PC-9 (cell line): Measurements from ENCODE around the gene ZNF469.

Source experiments
- EZH2 ChIP-seq: fragments of 200-600 bp; sonication (generic); IDR thresholded peaks from 2 replicates; pipeline ENCODE4 v1.8.0; 2017; ENCODE audit warnings: antibody characterized with exemption, low read depth
- TF ChIP-seq, protein P1 (sequence below): fragments of 200-600 bp; sonication (generic); conservative IDR thresholded peaks from 2 replicates; pipeline ENCODE4 v1.6.1; 2017; ENCODE audit warnings: mixed run types, antibody characterized with exemption, mild to moderate bottlenecking, moderate library complexity

DNA sequence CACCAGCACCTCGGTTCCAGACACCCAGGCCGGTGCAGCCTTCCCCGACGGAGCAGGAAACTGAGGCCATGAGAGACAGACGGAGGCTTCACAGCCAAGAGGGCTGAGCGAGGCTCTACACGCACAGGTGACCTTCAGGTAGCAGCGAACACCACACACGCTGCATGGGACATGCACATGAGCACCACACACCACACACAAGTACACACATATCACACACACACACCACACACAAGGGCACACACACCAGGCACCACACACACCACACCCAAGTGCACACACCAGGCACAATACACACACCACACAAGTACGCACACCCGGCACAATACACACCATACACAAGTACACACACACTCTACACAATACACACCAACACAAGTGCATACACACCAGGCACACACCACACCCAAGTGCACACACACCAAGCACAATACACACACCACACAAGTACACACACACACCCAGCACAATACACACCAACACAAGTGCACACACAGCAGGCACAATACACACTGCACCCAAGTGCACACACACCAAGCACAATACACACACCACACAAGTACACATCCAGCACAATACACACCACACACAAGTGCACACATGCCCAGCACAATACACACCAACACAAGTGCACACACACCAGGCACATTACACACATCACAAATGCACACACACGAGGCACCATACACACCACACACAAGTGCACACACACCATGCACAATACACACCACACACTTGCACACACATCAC lies 33.4 kb upstream of the ZNF469 start:
- no peak for TF ChIP-seq EZH2
- TF ChIP-seq, protein P1, sequence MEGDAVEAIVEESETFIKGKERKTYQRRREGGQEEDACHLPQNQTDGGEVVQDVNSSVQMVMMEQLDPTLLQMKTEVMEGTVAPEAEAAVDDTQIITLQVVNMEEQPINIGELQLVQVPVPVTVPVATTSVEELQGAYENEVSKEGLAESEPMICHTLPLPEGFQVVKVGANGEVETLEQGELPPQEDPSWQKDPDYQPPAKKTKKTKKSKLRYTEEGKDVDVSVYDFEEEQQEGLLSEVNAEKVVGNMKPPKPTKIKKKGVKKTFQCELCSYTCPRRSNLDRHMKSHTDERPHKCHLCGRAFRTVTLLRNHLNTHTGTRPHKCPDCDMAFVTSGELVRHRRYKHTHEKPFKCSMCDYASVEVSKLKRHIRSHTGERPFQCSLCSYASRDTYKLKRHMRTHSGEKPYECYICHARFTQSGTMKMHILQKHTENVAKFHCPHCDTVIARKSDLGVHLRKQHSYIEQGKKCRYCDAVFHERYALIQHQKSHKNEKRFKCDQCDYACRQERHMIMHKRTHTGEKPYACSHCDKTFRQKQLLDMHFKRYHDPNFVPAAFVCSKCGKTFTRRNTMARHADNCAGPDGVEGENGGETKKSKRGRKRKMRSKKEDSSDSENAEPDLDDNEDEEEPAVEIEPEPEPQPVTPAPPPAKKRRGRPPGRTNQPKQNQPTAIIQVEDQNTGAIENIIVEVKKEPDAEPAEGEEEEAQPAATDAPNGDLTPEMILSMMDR = no peak
